Activated naive CD8-positive, alpha-beta T cell (primary cell): Measurements from ENCODE around the gene STON1.

Experiments used
- H3K27ac Mint-ChIP-seq: one replicate; pipeline ENCODE4 v1.8.0; 2021; ENCODE audit warnings: mixed read lengths
- H3K27me3 Mint-ChIP-seq: one replicate; pipeline ENCODE4 v1.8.0; 2021; ENCODE audit warnings: mixed read lengths
- H3K36me3 Mint-ChIP-seq: one replicate; pipeline ENCODE4 v1.8.0; 2021; ENCODE audit warnings: mixed read lengths
- H3K4me1 Mint-ChIP-seq: one replicate; pipeline ENCODE4 v1.8.0; 2021; ENCODE audit warnings: low read depth, mixed read lengths
- H3K4me3 Mint-ChIP-seq: one replicate; pipeline ENCODE4 v1.8.0; 2021; ENCODE audit warnings: mild to moderate bottlenecking, mixed read lengths
- H3K9me3 Mint-ChIP-seq: one replicate; pipeline ENCODE4 v1.8.0; 2021; ENCODE audit warnings: low read depth, mixed read lengths

The STON1 gene, protein sequence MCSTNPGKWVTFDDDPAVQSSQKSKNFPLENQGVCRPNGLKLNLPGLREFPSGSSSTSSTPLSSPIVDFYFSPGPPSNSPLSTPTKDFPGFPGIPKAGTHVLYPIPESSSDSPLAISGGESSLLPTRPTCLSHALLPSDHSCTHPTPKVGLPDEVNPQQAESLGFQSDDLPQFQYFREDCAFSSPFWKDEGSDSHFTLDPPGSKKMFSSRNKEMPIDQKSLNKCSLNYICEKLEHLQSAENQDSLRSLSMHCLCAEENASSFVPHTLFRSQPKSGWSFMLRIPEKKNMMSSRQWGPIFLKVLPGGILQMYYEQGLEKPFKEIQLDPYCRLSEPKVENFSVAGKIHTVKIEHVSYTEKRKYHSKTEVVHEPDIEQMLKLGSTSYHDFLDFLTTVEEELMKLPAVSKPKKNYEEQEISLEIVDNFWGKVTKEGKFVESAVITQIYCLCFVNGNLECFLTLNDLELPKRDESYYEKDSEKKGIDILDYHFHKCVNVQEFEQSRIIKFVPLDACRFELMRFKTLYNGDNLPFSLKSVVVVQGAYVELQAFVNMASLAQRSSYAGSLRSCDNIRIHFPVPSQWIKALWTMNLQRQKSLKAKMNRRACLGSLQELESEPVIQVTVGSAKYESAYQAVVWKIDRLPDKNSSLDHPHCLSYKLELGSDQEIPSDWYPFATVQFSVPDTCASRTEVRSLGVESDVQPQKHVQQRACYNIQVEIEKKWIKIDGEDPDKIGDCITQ

DNA sequence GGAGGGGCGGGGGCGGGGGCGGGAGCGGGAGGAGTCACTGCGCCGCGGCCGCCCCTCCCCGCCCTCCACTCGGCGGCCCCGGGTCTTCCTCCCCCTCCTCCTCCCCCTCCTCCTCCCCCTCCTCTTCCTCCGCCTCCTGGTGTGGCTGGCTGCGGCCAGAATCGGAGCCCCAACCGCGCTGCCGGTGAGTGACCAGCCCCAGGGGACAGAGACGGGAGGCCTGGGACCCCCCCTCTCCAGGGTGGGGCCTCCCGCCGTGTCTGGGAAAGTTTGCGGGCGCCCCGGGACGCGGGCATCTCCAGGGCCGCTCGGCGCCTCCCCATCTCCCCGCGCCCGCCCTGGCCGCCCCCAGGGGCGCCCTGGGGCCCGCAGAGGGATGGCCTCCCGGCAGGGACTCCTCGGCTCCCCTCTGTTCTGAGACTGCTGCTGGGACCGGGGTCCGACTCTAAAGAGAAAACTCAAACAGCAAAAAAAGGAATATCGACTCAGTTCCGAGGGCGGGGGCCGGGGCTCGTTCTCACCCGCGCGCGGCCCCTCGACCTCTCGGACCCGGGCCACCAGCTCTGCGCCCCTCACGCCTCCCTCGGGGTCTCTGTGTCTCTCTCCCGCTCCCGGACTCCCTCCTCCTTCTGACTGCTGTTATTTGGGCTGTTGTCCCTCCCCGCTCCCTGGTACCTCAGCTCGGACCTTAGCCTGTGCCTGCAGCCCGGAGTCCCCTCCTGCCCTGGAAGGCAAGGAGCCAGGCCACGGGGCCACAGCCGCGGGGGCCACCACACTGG, at the start of gene STON1:
Gene STON1 (plus strand): TSS at position 122 of the 779 bp plus-strand sequence. CDS start 50,480 bp downstream, outside the sequence.
- Mint-ChIP-seq H3K9me3 (no peaks in the 10 kb centered on the region), H3K27ac (peak within 1 kb of the TSS; percentile 58), H3K27me3 (no peaks in the 10 kb centered on the region), H3K4me1 (peaks cover 20% of the 10 kb centered on the region), H3K36me3 (peaks cover 6% of the 10 kb centered on the region), H3K4me3 (peak within 1 kb of the TSS; percentile 83)

DNA sequence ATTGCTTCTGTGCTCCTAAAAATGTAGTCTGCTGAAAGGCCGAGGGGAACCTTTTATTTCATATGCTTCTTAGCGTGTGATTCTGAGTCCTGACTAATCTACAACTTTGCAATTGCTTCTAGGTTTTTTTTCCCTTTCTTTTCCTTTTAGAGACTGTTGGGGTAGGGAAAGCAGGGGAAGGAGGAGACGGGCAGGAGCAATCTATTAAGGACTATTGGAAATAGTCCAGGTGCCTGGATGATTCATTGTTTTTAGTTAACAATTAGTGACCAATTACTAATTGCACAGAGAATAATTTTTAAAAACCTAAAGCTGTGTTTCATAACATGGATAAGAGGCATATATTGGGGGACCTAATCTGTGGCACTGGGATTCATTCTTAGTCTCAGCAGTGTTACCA, 49.4 kb upstream of the STON1 start:
- Mint-ChIP-seq H3K36me3 (peaks cover 23% of the 10 kb centered on the region), H3K27ac (no peak overlapping the region), H3K4me1 (no peaks in the 10 kb centered on the region), H3K27me3 (no peaks in the 10 kb centered on the region), H3K4me3 (no peak overlapping the region), H3K9me3 (no peaks in the 10 kb centered on the region)

DNA sequence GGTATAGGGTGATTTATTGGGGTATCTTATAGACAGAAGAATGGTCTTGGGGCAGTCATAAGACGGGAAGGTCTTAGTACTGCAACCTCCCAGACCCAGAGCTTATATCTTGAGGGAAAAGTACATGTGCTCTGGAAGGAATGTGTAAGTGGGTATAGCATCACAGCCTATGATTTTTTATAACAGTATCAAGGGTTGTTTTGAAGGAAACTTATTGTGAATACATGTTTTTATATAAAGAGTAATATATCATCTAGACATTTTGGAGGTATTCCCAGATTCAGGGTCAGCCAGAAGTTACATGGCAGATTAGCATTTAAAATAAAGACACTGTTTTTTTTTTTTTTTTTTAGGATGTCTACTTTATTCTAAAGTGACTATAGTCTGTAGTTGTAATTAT, 47.6 kb upstream of the STON1 start:
- no peaks in the 10 kb centered on the region for H3K27me3 Mint-ChIP-seq

GRCh38 chr2:48482769-48483168, 47.2 kb upstream of the STON1 start:
- Mint-ChIP-seq H3K27me3 (no peaks in the 10 kb centered on the region), H3K4me3 (no peak overlapping the region), H3K4me1 (no peaks in the 10 kb centered on the region), H3K36me3 (peaks cover 23% of the 10 kb centered on the region), H3K27ac (no peak overlapping the region), H3K9me3 (no peaks in the 10 kb centered on the region)

More for the DNA sequence above, 47.6 kb upstream of the STON1 start:
- Mint-ChIP-seq H3K4me1 (no peaks in the 10 kb centered on the region), H3K4me3 (no peak overlapping the region), H3K36me3 (peaks cover 23% of the 10 kb centered on the region), H3K27ac (no peak overlapping the region), H3K9me3 (no peaks in the 10 kb centered on the region)

DNA sequence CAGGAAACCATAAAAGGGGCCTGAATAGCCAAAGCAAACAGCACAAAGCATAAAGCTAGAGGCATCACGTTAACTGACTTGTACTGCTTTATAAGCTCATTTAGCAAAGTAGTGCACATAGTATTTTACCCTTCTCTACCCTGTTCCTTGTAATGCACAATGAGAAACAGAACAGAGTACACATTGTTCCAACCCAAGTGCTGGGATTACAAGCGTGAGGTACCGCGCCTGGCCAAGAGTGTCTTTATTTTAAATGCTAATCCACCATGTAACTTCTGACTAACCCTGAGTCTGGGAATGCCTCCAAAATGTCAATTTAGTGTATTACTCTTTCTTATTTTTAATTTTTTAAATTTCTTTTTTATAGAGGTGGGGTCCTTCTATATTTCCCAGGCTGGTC, 46.4 kb upstream of the STON1 start:
- H3K36me3 Mint-ChIP-seq, result peaks cover 20% of the 10 kb centered on the region
- no peak overlapping the region for H3K27ac Mint-ChIP-seq
- H3K4me1 Mint-ChIP-seq, result no peaks in the 10 kb centered on the region
- no peak overlapping the region for H3K4me3 Mint-ChIP-seq
- no peaks in the 10 kb centered on the region for H3K27me3 Mint-ChIP-seq
- no peaks in the 10 kb centered on the region for H3K9me3 Mint-ChIP-seq

DNA sequence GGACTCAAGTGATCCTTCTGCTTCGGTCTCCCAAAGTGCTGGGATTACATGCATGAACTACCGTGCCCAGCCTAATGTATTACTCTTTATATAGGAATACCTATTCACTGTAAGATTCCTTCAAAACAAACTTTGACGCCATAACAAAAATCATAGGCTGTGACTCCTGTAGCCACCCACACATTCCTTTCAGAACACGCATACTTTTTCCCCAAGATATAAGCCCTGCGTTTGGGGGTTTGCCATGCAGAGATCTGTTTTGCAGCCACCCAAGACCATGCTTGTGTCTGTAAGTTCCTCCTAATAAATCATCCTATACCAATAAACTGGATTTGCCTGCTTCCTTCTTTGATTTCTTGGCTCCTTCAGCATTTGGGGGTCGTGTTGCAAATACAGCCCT, 46.0 kb upstream of the STON1 start:
- Mint-ChIP-seq H3K4me3 (no peak overlapping the region), H3K4me1 (no peaks in the 10 kb centered on the region), H3K36me3 (peaks cover 20% of the 10 kb centered on the region), H3K9me3 (no peaks in the 10 kb centered on the region), H3K27me3 (no peaks in the 10 kb centered on the region), H3K27ac (no peak overlapping the region)

GRCh38 chr2:48488545-48488944, 41.4 kb upstream of the STON1 start:
- Mint-ChIP-seq H3K27me3 (no peaks in the 10 kb centered on the region), H3K27ac (no peak overlapping the region), H3K9me3 (no peaks in the 10 kb centered on the region), H3K36me3 (peaks cover 3% of the 10 kb centered on the region), H3K4me1 (no peaks in the 10 kb centered on the region), H3K4me3 (no peak overlapping the region)

DNA sequence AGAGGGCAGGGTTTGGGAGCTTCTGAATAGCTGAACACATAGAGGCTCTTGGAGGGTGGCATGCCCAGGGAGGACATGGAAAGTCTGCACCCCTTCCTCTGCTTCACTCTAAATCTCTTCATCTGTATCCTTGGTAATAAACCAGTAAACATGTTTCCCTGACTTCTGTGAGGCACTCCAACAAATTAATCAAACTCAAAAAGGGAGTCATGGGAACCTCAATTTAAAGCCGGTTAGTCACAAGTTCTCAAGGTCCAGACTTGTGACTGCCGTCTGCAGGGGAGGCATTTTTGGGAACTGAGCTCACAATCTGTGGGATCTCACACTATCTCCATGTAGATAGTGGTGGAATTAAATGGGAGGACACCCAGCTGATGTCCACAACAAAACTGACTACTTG, 33.1 kb upstream of the STON1 start:
- peak overlapping the region; percentile 34 for H3K27ac Mint-ChIP-seq
- no peaks in the 10 kb centered on the region for H3K9me3 Mint-ChIP-seq
- H3K4me3 Mint-ChIP-seq, result no peak overlapping the region
- peaks cover 10% of the 10 kb centered on the region for H3K36me3 Mint-ChIP-seq
- H3K27me3 Mint-ChIP-seq, result no peaks in the 10 kb centered on the region
- no peaks in the 10 kb centered on the region for H3K4me1 Mint-ChIP-seq

DNA sequence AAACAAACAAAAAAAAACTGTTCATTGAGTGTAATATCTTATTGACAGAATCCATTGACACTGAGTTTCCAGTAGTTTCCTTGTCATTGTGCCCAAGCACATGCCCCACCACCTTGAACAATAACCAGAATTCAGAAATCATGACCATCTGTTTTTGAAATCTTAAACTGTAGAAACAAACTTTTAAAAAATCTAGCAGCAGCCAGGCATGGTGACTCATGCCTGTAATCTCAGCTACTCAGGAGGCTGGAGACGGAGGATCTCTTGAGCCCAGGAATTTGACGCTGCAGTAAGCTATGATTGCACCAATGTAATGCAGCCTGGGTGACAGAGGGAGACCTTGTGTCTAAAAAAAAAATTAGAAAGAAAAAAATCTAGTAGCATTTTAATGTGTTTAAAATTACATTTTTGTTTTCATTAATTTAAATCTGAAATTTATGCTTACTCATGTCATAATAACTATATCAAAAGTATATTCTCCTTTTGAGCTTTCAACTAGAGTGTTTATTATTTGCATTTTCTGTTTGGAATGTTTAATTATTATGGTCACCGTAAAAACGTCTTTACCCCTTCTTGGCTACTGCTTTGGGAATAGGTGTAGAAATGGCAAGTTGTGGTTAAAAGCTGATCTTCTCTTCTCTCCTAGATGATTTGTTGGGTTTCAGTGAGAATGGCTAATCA, 25.2 kb upstream of the STON1 start:
- Mint-ChIP-seq H3K9me3 (no peaks in the 10 kb centered on the region), H3K27ac (no peak overlapping the region), H3K4me1 (peaks cover 18% of the 10 kb centered on the region), H3K27me3 (no peaks in the 10 kb centered on the region), H3K36me3 (peaks cover 20% of the 10 kb centered on the region), H3K4me3 (no peak overlapping the region)

GRCh38 chr2:48507111-48507510, 22.8 kb upstream of the STON1 start:
- H3K9me3 Mint-ChIP-seq, result no peaks in the 10 kb centered on the region
- H3K36me3 Mint-ChIP-seq, result peaks cover 24% of the 10 kb centered on the region
- no peak overlapping the region for H3K4me3 Mint-ChIP-seq
- no peaks in the 10 kb centered on the region for H3K27me3 Mint-ChIP-seq
- H3K4me1 Mint-ChIP-seq, result peaks cover 23% of the 10 kb centered on the region
- H3K27ac Mint-ChIP-seq, result no peak overlapping the region

DNA sequence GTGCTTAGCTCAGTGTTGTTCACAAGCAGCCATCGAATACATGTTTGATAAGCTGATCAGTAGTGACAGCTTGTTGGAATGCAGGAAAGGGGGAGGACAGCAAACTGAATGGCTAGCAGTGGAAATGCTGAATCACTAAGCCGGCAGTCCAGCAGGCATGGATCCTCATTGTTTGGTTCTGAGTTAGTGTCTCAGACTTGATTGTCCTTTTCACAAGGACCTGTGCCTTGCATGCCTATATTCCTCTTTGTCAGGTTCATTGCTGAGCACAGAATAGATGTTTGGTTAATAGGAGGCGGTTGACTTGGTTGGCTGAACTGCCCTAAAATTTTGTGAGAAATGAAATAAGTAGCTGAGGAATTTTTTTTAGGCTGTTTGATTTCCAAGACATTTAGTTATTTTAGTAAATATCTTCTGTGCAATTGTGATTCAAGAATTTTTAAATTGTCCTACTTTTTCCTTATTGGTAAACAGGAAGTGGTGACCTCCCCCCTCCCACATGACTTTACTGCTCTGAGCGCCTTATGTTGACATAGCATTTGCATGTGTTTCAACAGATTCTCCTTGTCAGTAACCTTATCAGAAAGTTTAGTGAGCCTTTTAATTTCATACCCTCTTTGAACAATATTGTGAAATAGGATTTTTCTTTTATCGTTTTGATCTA, 21.4 kb upstream of the STON1 start:
- Mint-ChIP-seq H3K27ac (peak overlapping the region; percentile 59), H3K36me3 (peaks cover 30% of the 10 kb centered on the region), H3K4me3 (no peak overlapping the region), H3K4me1 (peaks cover 23% of the 10 kb centered on the region), H3K9me3 (no peaks in the 10 kb centered on the region), H3K27me3 (no peaks in the 10 kb centered on the region)

DNA sequence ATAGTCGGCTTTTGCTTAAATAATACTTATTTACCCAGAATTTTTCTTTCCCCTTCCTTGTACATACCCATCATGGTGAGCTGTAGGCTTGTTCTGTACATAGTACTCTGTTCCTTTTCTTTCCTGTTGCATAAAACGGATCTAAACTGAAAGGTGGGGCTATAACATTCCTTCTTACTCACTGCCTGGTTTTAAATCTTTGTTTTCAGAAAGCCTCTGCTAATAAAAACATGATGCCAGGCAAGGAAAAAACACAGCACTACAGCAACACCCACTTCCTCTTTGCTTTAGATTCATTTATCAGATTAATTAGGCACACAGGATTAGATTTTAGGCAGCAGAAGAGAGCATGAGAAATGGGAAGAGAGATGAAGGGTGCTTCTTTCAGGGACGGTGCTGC, 19.6 kb upstream of the STON1 start:
- Mint-ChIP-seq H3K27me3 (no peaks in the 10 kb centered on the region), H3K9me3 (no peaks in the 10 kb centered on the region), H3K27ac (peak overlapping the region; percentile 13), H3K36me3 (peaks cover 31% of the 10 kb centered on the region), H3K4me3 (no peak overlapping the region), H3K4me1 (peaks cover 22% of the 10 kb centered on the region)

DNA sequence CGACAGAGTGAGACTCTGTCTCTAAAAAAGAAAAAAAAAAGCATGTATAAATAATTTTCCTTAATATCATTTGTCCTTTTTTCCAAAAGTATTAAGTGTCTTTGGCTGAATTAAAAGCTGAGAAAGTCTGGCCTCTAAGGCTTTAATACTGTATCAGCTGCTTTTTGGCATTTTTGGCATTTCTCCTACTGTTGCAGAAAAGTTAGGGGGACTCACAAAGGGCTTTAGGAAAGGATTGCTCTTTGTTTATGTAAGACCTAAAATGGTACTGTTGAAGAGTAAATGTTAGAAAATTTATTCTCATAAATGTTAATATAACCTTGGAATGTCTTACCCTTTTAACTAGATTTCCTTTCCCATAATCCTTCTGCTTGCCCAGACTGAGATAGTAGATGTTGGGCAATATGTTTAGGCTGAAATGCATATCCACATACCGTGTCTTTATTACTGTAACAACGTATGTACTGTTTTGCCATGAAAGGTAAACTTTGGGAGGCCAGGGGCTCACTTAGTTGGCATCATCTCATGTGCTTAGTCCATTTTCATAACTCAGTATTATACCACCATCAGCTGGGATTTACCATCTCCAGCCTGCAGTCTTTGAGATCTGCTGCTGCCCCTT, 18.0 kb upstream of the STON1 start:
- Mint-ChIP-seq H3K27ac (no peak overlapping the region), H3K27me3 (no peaks in the 10 kb centered on the region), H3K9me3 (no peaks in the 10 kb centered on the region), H3K4me3 (no peak overlapping the region), H3K36me3 (peaks cover 26% of the 10 kb centered on the region), H3K4me1 (peaks cover 22% of the 10 kb centered on the region)

DNA sequence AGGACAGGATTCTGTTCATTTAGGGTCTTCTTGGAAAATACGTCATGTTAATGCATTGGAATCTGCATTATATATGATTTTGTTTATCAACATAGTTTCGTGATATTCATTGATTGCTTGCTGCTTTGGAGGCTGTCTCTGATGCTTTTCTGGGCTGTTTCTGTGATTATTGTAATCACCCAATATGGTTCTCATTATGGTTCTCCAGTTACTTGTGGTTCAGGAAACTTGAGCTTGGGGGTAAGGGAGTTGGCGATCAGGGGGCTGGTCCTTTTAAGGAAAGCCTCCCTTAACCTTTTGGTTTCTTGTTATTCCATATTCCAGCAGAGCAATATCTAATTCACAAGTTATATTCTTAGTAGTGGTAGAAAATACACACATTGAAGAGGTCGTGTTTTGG, 17.4 kb upstream of the STON1 start:
- Mint-ChIP-seq H3K27me3 (no peaks in the 10 kb centered on the region), H3K4me1 (peaks cover 19% of the 10 kb centered on the region), H3K36me3 (peaks cover 23% of the 10 kb centered on the region), H3K27ac (no peak overlapping the region), H3K4me3 (no peak overlapping the region), H3K9me3 (no peaks in the 10 kb centered on the region)
